Measurements from ENCODE around the gene CIDEC. TPM values are rescaled to one million over a fixed set of nuclear protein-coding genes. Genes with fewer than 3 reads are reported as not detected.
A peak's percentile ranks its signal among the peaks of the same experiment; 100 is the strongest.

Gene CIDEC, protein sequence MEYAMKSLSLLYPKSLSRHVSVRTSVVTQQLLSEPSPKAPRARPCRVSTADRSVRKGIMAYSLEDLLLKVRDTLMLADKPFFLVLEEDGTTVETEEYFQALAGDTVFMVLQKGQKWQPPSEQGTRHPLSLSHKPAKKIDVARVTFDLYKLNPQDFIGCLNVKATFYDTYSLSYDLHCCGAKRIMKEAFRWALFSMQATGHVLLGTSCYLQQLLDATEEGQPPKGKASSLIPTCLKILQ
- 35.6 TPM for polyA plus RNA-seq
- long read RNA-seq, donor 1, transcript CIDEC-202 (6 exons, 1,199 nt): major isoform, 9 of 9 reads
- long read RNA-seq, donor 1, partial matches to known transcripts: 0 of 9 reads
- long read RNA-seq, donor 1, other reads (novel, unspliced or antisense): 0 of 9 reads
- long read RNA-seq, donor 2, transcript CIDEC-202 (6 exons, 1,199 nt): major isoform, 28 of 28 reads
- long read RNA-seq, donor 2, partial matches to known transcripts: 0 of 28 reads
- long read RNA-seq, donor 2, other reads (novel, unspliced or antisense): 0 of 28 reads
- long read RNA-seq, donor 3: 0 reads
- long read RNA-seq, donor 4, partial matches to known transcripts: 0 of 1 reads
- long read RNA-seq, donor 4, other reads (novel, unspliced or antisense): 0 of 1 reads
- long read RNA-seq, donor 5, partial matches to known transcripts: 0 of 1 reads
- long read RNA-seq, donor 5, other reads (novel, unspliced or antisense): 0 of 1 reads
- long read RNA-seq, donor 6, transcript CIDEC-202 (6 exons, 1,199 nt): major isoform, 10 of 10 reads
- long read RNA-seq, donor 6, partial matches to known transcripts: 0 of 10 reads
- long read RNA-seq, donor 6, other reads (novel, unspliced or antisense): 0 of 10 reads
- long read RNA-seq, donor 7, partial matches to known transcripts: 0 of 1 reads
- long read RNA-seq, donor 7, other reads (novel, unspliced or antisense): 0 of 1 reads
- long read RNA-seq, donor 8, transcript CIDEC-202 (6 exons, 1,199 nt): major isoform, 24 of 30 reads
- long read RNA-seq, donor 8, partial matches to known transcripts: 6 of 30 reads
- long read RNA-seq, donor 8, other reads (novel, unspliced or antisense): 0 of 30 reads
- long read RNA-seq, donor 9, transcript CIDEC-202 (6 exons, 1,199 nt): major isoform, 19 of 19 reads
- long read RNA-seq, donor 9, partial matches to known transcripts: 0 of 19 reads
- long read RNA-seq, donor 9, other reads (novel, unspliced or antisense): 0 of 19 reads
- long read RNA-seq, donor 10, transcript CIDEC-202 (6 exons, 1,199 nt): major isoform, 20 of 25 reads
- long read RNA-seq, donor 10, partial matches to known transcripts: 5 of 25 reads
- long read RNA-seq, donor 10, other reads (novel, unspliced or antisense): 0 of 25 reads
- long read RNA-seq, donor 11, transcript CIDEC-202 (6 exons, 1,199 nt): major isoform, 11 of 11 reads
- long read RNA-seq, donor 11, partial matches to known transcripts: 0 of 11 reads
- long read RNA-seq, donor 11, other reads (novel, unspliced or antisense): 0 of 11 reads

DNA sequence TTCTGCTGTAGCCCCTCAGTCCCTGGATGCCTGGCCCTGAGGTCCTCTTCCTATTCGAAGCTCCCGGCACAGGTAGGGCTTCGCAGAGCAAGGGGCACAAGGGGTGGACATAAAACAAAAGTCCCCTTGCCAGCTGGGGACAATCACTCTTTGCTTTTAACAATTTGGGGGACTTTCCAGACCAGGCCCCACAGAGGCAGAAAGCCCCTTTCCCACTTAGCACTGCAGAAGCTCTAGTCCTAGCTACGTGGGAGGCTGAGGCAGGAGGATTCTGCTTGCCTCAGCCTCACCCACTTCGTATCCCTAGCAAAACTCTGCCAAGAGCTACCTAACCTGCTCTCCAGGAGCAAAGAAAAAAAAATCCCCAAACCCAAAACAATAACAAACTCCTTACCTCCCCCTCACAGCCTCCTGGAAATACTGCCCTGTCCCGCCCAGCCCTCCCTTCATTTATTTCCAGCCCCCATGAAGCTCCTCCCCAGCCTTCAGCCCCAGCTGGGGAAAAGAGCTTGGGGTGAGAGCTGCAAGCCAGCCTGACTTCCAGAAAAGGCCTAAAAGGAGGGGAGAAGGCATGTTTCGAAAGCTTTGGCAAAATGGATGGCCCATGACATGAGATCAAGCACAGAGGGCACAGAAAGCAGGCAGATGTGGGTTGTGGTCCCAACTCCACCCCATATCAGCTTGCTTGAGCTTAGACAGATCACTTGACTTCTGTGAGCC, at the start of gene CIDEC:
TSS of gene CIDEC (minus strand) at position 424 of the 720 bp plus-strand sequence. CDS start 1,767 bp downstream, outside the sequence.
- WGBS (ENCODE audit: insufficient coverage, low lambda C conversion rate): no CpG with 5 or more reads among the region's 7 CpGs
- DNase-seq: no peak
- peak within 1 kb of the TSS; percentile 66 for H3K27ac ChIP-seq (ENCODE audit: low read length)

DNA sequence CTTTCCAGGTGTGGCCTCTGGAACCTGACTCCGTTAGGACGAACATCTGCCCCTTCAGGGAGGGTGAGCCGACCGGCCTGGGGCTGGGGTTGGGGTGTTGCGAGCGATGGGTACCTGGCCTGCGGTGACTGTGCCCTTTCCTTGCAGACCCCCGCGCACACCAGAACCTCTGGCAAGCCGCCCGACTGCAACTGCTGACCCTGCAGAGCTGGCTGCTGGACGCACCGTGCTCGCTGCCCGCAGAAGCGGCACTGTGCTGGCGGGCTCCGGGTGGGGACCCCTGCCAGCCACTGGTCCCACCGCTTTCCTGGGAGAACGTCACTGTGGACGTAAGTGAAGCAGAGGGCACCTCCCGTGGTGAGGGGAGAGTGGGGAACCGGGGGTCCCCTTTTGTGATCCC, 48.1 kb upstream of the CIDEC start:
- WGBS (ENCODE audit: insufficient coverage, low lambda C conversion rate): no CpG with 5 or more reads among the region's 23 CpGs
- H3K4me1 ChIP-seq (ENCODE audit: control insufficient read depth, insufficient read depth, low read length): no peaks in the 10 kb centered on the region
- H3K36me3 ChIP-seq (ENCODE audit: control insufficient read depth, insufficient read depth, low read length): peaks cover 37% of the 10 kb centered on the region
- H3K27me3 ChIP-seq (ENCODE audit: control insufficient read depth, insufficient read depth, low read length): no peaks in the 10 kb centered on the region
- H3K27ac ChIP-seq (ENCODE audit: low read length): no peak overlapping the region
- no peak for DNase-seq
- H3K4me3 ChIP-seq (ENCODE audit: low read length): no peak overlapping the region
- H3K9me3 ChIP-seq (ENCODE audit: control insufficient read depth, low read depth, low read length): no peaks in the 10 kb centered on the region

More for the DNA sequence above, at the start of gene CIDEC:
- no peak within 1 kb of the TSS for H3K4me3 ChIP-seq (ENCODE audit: low read length)
- H3K36me3 ChIP-seq (ENCODE audit: control insufficient read depth, insufficient read depth, low read length): no peaks in the 10 kb centered on the region
- no peaks in the 10 kb centered on the region for H3K27me3 ChIP-seq (ENCODE audit: control insufficient read depth, insufficient read depth, low read length)
- H3K9me3 ChIP-seq (ENCODE audit: control insufficient read depth, low read depth, low read length): peaks cover 3% of the 10 kb centered on the region
- peaks cover 29% of the 10 kb centered on the region for H3K4me1 ChIP-seq (ENCODE audit: control insufficient read depth, insufficient read depth, low read length)

DNA sequence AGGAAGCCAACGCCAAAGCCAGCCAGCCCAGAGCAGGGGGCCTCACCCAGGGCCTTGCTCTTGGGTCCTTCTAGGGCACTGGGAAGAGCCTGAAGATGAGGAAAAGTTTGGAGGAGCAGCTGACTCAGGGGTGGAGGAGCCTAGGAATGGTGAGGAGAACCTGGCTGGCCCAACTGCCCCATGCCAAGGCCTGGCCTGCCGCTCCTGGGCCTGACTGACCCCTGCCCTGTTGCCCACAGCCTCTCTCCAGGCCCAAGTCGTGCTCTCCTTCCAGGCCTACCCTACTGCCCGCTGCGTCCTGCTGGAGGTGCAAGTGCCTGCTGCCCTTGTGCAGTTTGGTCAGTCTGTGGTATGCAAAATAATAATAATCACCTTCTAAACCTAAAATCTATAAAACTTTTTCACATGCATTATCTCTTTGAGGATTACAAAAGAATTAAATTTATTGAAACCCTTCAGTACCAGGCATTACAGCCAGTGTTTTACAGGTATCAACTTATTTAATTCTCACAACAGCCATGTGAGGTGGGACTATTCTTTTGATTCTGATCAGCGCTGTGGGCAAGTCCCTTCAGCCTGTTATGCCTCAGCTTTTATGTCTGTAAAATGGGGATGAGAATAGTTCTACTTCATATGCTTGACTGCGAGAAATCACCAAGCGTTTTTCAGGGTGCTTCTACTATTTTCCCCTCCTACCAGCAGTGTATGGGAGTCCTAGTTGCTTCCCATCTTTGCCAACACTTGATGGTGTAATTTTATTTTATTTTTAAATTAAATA, 38.4 kb upstream of the CIDEC start:
- 100% methylated on average over 1 of the region's 8 CpGs for WGBS (ENCODE audit: insufficient coverage, low lambda C conversion rate)
- H3K9me3 ChIP-seq (ENCODE audit: control insufficient read depth, low read depth, low read length): no peaks in the 10 kb centered on the region
- H3K4me3 ChIP-seq (ENCODE audit: low read length): no peak overlapping the region
- peaks cover 26% of the 10 kb centered on the region for H3K36me3 ChIP-seq (ENCODE audit: control insufficient read depth, insufficient read depth, low read length)
- no peaks in the 10 kb centered on the region for H3K27me3 ChIP-seq (ENCODE audit: control insufficient read depth, insufficient read depth, low read length)
- H3K4me1 ChIP-seq (ENCODE audit: control insufficient read depth, insufficient read depth, low read length): peaks cover 35% of the 10 kb centered on the region
- H3K27ac ChIP-seq (ENCODE audit: low read length): no peak overlapping the region
- no peak for DNase-seq

DNA sequence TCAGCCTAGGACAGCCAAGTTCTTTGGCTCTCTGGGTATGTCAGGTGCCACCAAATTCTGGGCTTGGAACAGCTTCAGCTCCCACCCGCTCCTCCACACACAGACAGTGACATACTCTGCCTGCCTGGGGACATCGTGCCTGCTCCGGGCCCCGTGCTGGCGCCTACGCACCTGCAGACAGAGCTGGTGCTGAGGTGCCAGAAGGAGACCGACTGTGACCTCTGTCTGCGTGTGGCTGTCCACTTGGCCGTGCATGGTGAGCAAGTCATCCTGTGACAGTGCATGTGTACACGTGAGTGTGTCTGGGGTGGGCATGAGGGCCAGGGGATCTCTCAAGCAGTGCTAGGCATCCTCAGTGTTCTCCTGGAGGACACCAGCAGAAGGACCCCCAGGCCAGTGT, 37.8 kb upstream of the CIDEC start:
- DNase-seq: no peak
- no CpG with 5 or more reads among the region's 10 CpGs for WGBS (ENCODE audit: insufficient coverage, low lambda C conversion rate)
- Histone ChIP-seq H3K4me1 (ENCODE audit: control insufficient read depth, insufficient read depth, low read length) (peaks cover 35% of the 10 kb centered on the region), H3K9me3 (ENCODE audit: control insufficient read depth, low read depth, low read length) (no peaks in the 10 kb centered on the region), H3K27me3 (ENCODE audit: control insufficient read depth, insufficient read depth, low read length) (no peaks in the 10 kb centered on the region), H3K36me3 (ENCODE audit: control insufficient read depth, insufficient read depth, low read length) (peaks cover 26% of the 10 kb centered on the region), H3K4me3 (ENCODE audit: low read length) (no peak overlapping the region), H3K27ac (ENCODE audit: low read length) (no peak overlapping the region)

DNA sequence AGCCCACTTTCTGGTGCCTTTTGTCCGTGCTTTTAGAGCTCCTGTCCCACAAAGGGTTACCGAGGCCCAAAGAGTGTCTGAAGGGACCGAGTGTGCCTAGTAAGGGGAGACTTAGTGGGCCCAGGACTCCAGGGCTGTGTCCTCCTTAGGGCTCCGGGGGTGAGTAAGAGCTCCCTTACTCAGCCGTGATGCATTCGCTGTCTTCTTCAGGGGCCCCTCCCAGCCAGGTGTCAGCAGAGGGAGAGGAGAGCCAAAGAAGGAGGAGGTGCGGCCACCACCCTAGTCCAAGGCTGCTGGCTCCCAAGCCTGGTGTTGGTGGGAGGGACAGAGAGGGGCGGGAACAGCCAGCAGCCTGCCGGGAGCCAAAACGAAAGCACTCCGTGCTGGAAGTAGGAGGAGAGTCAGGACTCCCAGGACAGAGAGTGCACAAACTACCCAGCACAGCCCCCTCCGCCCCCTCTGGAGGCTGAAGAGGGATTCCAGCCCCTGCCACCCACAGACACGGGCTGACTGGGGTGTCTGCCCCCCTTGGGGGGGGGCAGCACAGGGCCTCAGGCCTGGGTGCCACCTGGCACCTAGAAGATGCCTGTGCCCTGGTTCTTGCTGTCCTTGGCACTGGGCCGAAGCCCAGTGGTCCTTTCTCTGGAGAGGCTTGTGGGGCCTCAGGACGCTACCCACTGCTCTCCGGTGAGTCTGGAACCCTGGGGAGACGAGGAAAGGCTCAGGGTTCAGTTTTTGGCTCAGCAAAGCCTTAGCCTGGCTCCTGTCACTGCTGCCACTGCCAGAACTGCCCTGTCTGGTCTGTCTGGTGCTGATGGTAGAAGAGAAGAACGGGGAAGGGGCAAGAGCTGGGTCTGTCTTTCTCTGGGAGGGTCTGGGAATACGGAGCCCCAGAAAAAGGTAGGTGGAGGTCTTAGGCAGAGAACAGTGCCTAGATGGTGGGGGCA, 37.0 kb upstream of the CIDEC start, which contains the start of gene IL17RC:
TSS of gene IL17RC (plus strand) at position 365 of the 947 bp plus-strand sequence. CDS start at position 583, 218 bp downstream.
- Histone ChIP-seq H3K4me1 (ENCODE audit: control insufficient read depth, insufficient read depth, low read length) (peaks cover 35% of the 10 kb centered on the region), H3K27ac (ENCODE audit: low read length) (peak within 1 kb of the TSS; percentile 93), H3K36me3 (ENCODE audit: control insufficient read depth, insufficient read depth, low read length) (peaks cover 24% of the 10 kb centered on the region), H3K9me3 (ENCODE audit: control insufficient read depth, low read depth, low read length) (no peaks in the 10 kb centered on the region), H3K4me3 (ENCODE audit: low read length) (peak within 1 kb of the TSS; percentile 56), H3K27me3 (ENCODE audit: control insufficient read depth, insufficient read depth, low read length) (no peaks in the 10 kb centered on the region)
- DNase-seq: peak; percentile 93 to 95
- no CpG with 5 or more reads among the region's 19 CpGs for WGBS (ENCODE audit: insufficient coverage, low lambda C conversion rate)

DNA sequence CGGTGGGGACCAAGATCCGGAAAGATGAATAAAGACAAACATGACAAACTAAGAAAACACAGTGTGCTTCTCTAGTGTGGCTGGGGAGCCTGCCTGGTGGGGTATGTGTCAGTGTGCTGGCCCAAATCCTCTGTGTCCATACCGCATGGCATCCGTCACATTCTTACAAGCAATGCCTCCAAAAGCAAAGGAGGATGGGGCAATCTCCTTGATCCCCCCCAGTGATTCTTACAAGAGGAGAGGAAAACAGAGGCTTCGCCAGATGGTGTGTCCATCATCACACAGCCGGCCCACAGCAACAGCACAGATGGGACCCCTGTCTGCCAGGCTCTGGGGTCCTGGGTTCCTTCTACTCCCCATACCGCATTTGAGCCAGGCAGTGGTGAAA, 36.3 kb upstream of the CIDEC start:
- H3K9me3 ChIP-seq (ENCODE audit: control insufficient read depth, low read depth, low read length): no peaks in the 10 kb centered on the region
- no peaks in the 10 kb centered on the region for H3K27me3 ChIP-seq (ENCODE audit: control insufficient read depth, insufficient read depth, low read length)
- peak overlapping the region; percentile 93 for H3K27ac ChIP-seq (ENCODE audit: low read length)
- H3K4me3 ChIP-seq (ENCODE audit: low read length): peak overlapping the region; percentile 56
- peaks cover 31% of the 10 kb centered on the region for H3K36me3 ChIP-seq (ENCODE audit: control insufficient read depth, insufficient read depth, low read length)
- H3K4me1 ChIP-seq (ENCODE audit: control insufficient read depth, insufficient read depth, low read length): peaks cover 35% of the 10 kb centered on the region
- peak in 1 of 2 donors; percentile 38 for DNase-seq
- no CpG with 5 or more reads among the region's 7 CpGs for WGBS (ENCODE audit: insufficient coverage, low lambda C conversion rate)

DNA sequence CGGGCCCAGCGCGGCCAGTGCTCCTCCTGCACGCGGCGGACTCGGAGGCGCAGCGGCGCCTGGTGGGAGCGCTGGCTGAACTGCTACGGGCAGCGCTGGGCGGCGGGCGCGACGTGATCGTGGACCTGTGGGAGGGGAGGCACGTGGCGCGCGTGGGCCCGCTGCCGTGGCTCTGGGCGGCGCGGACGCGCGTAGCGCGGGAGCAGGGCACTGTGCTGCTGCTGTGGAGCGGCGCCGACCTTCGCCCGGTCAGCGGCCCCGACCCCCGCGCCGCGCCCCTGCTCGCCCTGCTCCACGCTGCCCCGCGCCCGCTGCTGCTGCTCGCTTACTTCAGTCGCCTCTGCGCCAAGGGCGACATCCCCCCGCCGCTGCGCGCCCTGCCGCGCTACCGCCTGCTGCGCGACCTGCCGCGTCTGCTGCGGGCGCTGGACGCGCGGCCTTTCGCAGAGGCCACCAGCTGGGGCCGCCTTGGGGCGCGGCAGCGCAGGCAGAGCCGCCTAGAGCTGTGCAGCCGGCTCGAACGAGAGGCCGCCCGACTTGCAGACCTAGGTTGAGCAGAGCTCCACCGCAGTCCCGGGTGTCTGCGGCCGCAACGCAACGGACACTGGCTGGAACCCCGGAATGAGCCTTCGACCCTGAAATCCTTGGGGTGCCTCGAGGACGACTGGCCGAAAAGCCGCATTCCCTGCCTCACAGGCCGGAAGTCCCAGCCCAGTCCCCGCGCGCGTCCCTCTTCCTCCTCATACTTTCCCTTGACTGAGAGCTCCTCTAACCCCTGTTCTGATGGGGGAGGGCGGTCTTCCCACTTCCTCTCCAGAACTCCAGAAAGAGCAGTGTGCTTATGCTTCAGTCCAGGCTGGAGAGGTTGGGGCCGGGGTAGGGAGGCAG, 35.4 kb upstream of the CIDEC start:
- Histone ChIP-seq H3K4me1 (ENCODE audit: control insufficient read depth, insufficient read depth, low read length) (peaks cover 35% of the 10 kb centered on the region), H3K9me3 (ENCODE audit: control insufficient read depth, low read depth, low read length) (no peaks in the 10 kb centered on the region)
- no CpG with 5 or more reads among the region's 99 CpGs for WGBS (ENCODE audit: insufficient coverage, low lambda C conversion rate)

More for the DNA sequence above, 35.4 kb upstream of the CIDEC start:
- peak; percentile 63 to 80 for DNase-seq
- H3K36me3 ChIP-seq (ENCODE audit: control insufficient read depth, insufficient read depth, low read length): peaks cover 32% of the 10 kb centered on the region
- H3K27ac ChIP-seq (ENCODE audit: low read length): peak overlapping the region; percentile 93
- no peaks in the 10 kb centered on the region for H3K27me3 ChIP-seq (ENCODE audit: control insufficient read depth, insufficient read depth, low read length)
- peak overlapping the region; percentile 53 for H3K4me3 ChIP-seq (ENCODE audit: low read length)

Data from large intestine (tissue), 12 donors.